Activated CD4-positive, alpha-beta T cell treated with anti-CD3 and anti-CD28 coated beads for 24 hours (primary cell): Measurements from ENCODE around the gene CDC34.

Experiments
- DNase-seq, 2 donors: peaks; one replicate each; pipeline ENCODE4 v3.0.0-alpha.2; 2020; ENCODE audit warnings: low read depth in 2 of 2

CDC34 gene

GRCh38 chr19:588741-589692 is 57.5 kb downstream of the CDC34 start:
- DNase-seq: no peak

DNA sequence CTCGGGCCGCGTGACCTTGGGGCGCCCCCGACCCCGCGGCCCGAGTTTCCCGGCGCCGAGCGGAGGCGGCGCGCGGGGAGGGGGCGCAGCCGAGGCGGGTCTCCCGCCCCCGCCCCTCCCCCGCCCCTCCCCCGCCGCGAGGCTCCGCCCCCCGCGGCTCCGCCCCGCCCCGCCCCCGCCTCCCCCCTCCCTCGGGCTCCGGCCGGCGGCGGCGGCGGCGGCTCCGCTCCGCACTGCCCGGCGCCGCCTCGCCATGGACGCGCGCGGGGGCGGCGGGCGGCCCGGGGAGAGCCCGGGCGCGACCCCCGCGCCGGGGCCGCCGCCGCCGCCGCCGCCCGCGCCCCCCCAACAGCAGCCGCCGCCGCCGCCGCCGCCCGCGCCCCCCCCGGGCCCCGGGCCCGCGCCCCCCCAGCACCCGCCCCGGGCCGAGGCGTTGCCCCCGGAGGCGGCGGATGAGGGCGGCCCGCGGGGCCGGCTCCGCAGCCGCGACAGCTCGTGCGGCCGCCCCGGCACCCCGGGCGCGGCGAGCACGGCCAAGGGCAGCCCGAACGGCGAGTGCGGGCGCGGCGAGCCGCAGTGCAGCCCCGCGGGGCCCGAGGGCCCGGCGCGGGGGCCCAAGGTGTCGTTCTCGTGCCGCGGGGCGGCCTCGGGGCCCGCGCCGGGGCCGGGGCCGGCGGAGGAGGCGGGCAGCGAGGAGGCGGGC is 58.3 kb downstream of the CDC34 start, which contains the start of gene HCN2:
HCN2 (plus strand) TSS at position 189 of the 703 bp plus-strand sequence; CDS start at position 254, 65 bp downstream.
- DNase-seq: no peak

DNA sequence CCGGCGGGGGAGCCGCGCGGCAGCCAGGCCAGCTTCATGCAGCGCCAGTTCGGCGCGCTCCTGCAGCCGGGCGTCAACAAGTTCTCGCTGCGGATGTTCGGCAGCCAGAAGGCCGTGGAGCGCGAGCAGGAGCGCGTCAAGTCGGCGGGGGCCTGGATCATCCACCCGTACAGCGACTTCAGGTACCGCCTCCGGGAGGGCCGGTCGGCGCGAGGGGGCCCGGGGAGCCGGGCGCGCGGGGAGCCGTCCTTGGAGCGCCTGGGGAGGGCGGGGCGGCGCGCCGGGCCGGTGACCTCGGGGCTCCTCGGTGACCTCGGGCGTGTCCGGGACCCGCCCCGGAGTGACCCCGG is 58.8 kb downstream of the CDC34 start:
- no peak for DNase-seq

DNA sequence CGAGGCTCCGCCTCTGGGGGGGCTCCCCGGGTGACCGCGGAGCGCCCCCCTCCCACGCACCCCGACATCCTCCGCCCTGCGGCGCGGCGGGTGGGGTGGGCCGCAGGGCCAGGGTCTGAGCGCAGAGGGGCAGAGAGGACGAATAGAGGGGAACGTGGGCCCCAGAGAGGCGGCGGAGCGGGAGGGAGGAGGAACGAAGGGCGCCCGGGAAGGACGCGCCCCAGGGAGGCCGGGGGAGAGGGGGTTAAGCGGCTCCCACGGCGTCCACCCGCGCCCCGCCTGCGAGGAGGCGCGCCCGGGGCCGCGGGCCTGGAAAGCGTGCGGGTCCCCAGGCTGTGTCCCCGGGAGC is 59.2 kb downstream of the CDC34 start:
- no peak for DNase-seq

GRCh38 chr19:591099-591958 is 59.8 kb downstream of the CDC34 start:
- DNase-seq: no peak
